HG02642 (cell line): ENCODE measurements around the gene ARID1A.
A peak's percentile ranks its signal among the peaks of the same experiment; 100 is the strongest.
"Not testable (repeated sequence)": the region's sequence is repeated elsewhere in the genome, so short reads cannot be mapped to it uniquely, and the experiment has no call there.

Experiments used
- ATAC-seq: cut with Tn5 transposase; IDR thresholded peaks from one replicate; pipeline ENCODE4 v1.9.1; 2021; ENCODE audit warnings: mild to moderate bottlenecking; ENCODE audit not compliant: unreplicated experiment, poor library complexity

The ARID1A gene

GRCh38 chr1:26725904-26726303, 30.1 kb downstream of the ARID1A start:
- not testable (repeated sequence) for ATAC-seq

DNA sequence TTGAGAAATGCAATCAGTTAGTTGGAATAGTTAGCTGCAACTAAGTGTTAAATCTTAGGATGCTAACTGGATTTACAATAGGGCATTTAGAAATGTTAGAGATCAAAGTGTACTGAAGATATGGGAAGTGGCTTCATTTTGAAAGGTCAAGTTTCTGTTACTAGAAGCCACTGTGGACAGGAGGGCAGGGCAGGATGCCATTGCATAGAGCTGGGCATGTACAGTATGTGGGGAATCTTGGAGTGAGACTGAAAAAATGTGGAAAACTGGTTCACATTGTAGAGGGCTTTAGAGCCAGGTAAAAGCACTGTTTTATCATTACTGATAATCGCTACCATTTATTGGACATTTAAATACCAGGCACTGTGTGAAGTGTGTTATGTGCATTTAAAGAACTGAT, 31.0 kb downstream of the ARID1A start:
- ATAC-seq: no peak

DNA sequence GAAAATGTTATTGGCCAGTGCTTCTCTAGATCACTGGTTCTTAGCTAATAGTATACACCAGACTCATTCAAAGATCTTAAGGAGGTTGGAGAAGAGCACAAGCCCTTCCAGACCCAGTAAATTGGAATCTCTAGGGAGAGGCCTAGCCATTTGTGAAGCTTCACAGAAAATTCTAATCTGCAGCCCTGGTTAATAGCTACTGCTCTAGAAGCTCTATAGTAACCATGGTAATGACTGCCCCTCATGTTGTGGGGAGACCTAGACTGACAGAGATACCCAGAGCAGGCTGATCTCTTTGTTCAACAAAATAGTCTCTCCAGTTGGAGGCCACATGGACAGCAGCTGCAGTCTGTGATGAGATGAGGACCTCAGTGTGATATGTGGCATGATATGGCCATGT, 31.7 kb downstream of the ARID1A start:
- no peak for ATAC-seq

- no peak for ATAC-seq
Measured at GRCh38 chr1:26728645-26729044, 32.8 kb downstream of the ARID1A start.

GRCh38 chr1:26729633-26730032, 33.8 kb downstream of the ARID1A start:
- ATAC-seq: no peak

GRCh38 chr1:26730695-26731094, 34.9 kb downstream of the ARID1A start:
- ATAC-seq: no peak

DNA sequence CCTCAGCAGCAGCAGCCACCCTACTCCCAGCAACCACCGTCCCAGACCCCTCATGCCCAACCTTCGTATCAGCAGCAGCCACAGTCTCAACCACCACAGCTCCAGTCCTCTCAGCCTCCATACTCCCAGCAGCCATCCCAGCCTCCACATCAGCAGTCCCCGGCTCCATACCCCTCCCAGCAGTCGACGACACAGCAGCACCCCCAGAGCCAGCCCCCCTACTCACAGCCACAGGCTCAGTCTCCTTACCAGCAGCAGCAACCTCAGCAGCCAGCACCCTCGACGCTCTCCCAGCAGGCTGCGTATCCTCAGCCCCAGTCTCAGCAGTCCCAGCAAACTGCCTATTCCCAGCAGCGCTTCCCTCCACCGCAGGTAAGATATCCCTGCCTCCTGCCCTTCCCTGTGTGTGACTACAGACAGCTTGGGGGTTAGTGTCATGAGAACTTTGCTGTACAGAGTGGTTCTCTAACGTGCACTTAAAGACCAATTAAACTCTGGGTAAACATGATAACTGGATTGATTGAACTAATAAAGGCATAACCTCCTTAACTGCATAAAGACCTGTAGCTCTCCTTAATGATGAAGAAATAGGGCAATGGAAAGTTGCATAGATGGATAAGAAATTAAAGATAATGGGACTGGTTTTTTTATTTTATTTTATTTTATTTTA, 35.6 kb downstream of the ARID1A start:
- ATAC-seq: no peak

- ATAC-seq: no peak
Measured at GRCh38 chr1:26733392-26733791, 37.6 kb downstream of the ARID1A start.

- ATAC-seq: no peak
Measured at GRCh38 chr1:26733982-26734381, 38.2 kb downstream of the ARID1A start.

- no peak for ATAC-seq
Measured at GRCh38 chr1:26734501-26735058, 38.8 kb downstream of the ARID1A start.

- no peak for ATAC-seq
Measured at GRCh38 chr1:26739329-26739914, 43.6 kb downstream of the ARID1A start.

DNA sequence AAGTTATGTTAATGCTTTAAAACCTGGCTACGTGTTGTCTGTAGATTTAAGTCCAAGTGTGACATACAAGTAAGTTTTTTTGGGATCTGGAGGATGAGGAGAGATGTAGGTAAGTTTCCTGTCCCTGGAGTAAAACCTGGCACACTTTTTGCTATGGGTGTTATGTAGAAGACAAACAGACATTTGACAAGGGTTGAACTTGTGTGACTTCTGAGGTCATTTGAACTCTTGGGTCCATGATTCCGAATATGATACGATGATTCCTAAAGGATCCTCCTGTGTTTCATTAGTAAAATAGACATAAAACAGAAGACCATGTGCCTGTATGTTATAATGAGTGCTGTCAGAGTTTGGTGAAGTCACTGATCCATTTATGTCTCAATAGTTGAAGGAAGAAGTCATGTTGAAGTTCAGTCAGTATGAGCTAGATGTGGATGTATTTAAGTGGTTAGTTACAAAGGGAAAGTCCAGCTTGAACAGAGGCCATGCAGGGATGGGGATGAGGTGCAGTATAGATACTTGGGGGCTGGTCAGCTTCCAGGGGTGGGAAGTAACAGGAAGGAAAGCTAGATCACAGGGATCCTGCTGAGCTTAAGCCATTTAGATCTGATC, 44.3 kb downstream of the ARID1A start:
- no peak for ATAC-seq

DNA sequence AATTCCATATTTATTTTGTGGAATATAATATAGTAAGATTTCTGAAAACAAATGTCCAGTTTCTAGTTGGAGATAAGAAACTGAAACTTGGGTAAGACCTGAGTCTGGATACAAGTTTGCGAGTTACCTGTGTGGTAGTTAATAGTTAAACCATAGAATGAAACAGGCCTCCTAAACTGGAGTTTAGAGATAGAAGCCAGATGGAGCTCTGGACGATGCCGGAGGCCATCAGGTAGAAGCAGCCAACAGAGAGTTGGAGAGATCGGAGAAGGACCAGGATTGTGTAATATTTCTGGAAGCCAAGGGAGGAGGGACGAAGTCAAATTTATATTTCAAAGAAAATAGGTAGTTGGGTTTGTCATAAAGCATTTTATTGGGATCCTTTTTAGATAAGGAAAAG, 45.1 kb downstream of the ARID1A start:
- ATAC-seq: no peak

DNA sequence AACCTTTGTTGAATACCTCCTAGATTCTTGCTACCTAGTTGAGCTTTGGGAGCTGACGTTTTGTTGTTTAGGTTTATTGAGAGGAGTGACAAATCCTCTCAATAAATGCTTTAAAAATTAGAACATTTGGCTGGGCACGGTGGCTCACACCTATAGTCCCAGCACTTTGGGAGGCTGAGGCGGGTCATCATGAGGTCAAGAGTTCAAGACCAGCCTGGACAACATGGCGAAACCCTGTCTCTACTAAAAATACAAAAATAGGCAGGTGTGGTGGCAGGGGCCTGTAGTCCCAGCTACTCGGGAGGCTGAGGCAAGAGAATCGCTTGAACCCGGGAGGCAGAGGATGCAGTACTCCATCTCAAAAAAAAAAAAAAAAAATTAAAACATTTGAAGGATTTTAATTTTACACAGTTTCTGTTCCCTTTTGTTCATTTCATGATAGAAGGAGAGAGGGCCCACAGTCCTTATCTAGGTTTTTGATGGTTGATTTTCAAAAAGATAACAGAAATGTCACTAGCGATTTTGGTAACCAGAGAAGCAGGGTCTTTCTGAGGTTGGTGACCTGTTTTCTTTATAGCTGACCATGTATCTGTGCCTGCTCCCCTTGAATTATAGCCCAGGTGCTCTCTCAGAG, 47.7 kb downstream of the ARID1A start:
- no peak for ATAC-seq

GRCh38 chr1:26744075-26744959, 48.5 kb downstream of the ARID1A start:
- peak; percentile 97 for ATAC-seq

- no peak for ATAC-seq
Measured at GRCh38 chr1:26745191-26745590, 49.4 kb downstream of the ARID1A start.

DNA sequence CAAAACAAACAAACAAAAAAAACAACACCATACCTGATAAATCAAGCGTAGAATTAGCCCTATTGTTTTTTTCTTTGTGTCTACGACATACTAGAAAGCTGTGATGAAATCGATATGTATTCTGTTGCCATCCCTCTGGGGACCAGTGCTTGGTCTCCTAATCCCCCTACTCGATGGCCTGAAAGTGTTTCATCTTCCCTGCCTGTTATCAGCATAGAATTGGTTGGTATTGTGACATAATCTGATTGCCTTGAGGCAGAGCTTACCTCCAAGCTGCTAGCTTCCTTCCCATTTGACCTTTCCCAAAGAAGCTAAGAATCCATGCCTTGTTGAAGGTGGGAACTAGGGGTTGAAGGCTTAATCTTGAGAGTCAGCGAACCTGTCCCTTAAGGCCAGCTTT, 51.2 kb downstream of the ARID1A start:
- ATAC-seq: no peak

DNA sequence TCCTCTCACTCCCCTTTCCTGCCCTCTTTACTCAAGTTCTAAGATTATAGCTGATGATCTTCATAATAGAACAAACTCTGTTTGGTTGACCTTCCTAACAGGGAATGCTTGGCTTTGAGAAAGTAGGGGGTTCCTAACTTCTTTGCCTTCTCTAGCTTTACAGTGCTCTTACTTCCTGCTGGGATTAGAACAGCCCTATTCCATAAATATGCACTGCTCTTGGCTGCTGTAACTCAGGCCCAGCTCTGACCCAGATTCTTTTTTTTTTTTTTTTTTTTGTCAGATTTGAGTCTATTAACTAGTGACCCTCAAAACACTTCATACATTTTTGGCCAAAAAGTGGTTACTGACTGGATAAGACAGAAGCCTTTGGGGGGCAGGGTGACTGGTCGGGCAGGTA, 52.5 kb downstream of the ARID1A start:
- ATAC-seq: no peak

- no peak for ATAC-seq
Measured at GRCh38 chr1:26749458-26749857, 53.6 kb downstream of the ARID1A start.

- no peak for ATAC-seq
Measured at GRCh38 chr1:26750428-26750827, 54.6 kb downstream of the ARID1A start.
